ENCODE measurements around the gene QRICH1.

Gene QRICH1

GRCh38 chr3:49016414-49017228 lies 77.2 kb downstream of the QRICH1 start:
- H3K27ac ChIP-seq: peak overlapping the region; percentile 98
- TF ChIP-seq CTCF (IDR thresholded peaks at IDR 0.05): no peak
- no peak for TF ChIP-seq ZFX (IDR thresholded peaks at IDR 0.05; ENCODE audit: borderline replicate concordance)

- no peak for TF ChIP-seq ZFX (IDR thresholded peaks at IDR 0.05; ENCODE audit: borderline replicate concordance)
- TF ChIP-seq CTCF (IDR thresholded peaks at IDR 0.05): no peak
- H3K27ac ChIP-seq: peak overlapping the region; percentile 98
These were observed 78.1 kb downstream of the QRICH1 start for GRCh38 chr3:49015765-49016164.

- peak overlapping the region; percentile 98 for H3K27ac ChIP-seq
- TF ChIP-seq ZFX (IDR thresholded peaks at IDR 0.05; ENCODE audit: borderline replicate concordance): no peak
- TF ChIP-seq CTCF (IDR thresholded peaks at IDR 0.05): no peak
These were observed 78.8 kb downstream of the QRICH1 start for GRCh38 chr3:49015072-49015471.

- peak; percentile 74 for TF ChIP-seq CTCF (IDR thresholded peaks at IDR 0.05)
- no peak for TF ChIP-seq ZFX (IDR thresholded peaks at IDR 0.05; ENCODE audit: borderline replicate concordance)
- no peak overlapping the region for H3K27ac ChIP-seq
These were observed 79.9 kb downstream of the QRICH1 start for GRCh38 chr3:49013738-49014660.

- TF ChIP-seq ZFX (IDR thresholded peaks at IDR 0.05; ENCODE audit: borderline replicate concordance) (no peak), CTCF (IDR thresholded peaks at IDR 0.05) (no peak)
These were observed 80.6 kb downstream of the QRICH1 start for GRCh38 chr3:49013113-49013737.

GRCh38 chr3:49012441-49013017 lies 81.3 kb downstream of the QRICH1 start:
- TF ChIP-seq CTCF (IDR thresholded peaks at IDR 0.05): no peak
- no peak for TF ChIP-seq ZFX (IDR thresholded peaks at IDR 0.05; ENCODE audit: borderline replicate concordance)
- no peak overlapping the region for H3K27ac ChIP-seq

More at GRCh38 chr3:49013113-49013737, 80.6 kb downstream of the QRICH1 start:
- H3K27ac ChIP-seq: no peak overlapping the region

Measured in 22Rv1 (cell line).